Measurements from ENCODE around the gene KRT7.

Gene KRT7

DNA sequence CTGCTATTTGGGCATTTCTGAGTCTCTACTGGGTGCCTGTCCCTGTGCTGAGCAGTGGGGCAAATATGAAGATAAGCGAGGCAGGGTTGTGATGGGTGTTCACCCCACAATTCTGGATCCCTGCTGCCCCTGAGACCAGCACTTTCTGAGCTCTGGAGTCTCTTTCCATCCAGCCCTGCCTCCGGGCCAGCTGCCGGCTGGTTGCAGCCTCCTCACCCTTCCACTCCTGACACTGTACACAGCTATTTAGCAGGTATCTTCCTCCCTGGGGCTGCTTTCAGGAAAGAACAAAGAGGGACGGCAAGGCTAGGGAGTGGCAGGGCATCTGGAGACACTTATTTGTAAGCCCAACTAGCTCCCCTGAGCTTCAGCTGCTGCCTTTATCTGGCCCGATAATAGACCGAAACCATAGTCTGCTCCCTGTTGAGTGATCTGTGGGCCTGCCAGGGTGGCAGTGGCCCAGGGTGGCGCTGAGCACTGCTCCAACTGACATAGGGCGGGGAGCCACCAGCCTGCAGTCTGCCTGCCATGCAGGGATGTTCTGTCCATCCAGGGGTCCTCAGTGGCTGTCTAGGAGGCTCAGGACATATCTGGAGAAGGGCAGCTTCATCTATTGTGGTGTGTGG, 33.6 kb upstream of the KRT7 start:
- no peak for DNase-seq (ENCODE audit: low spot score)

DNA sequence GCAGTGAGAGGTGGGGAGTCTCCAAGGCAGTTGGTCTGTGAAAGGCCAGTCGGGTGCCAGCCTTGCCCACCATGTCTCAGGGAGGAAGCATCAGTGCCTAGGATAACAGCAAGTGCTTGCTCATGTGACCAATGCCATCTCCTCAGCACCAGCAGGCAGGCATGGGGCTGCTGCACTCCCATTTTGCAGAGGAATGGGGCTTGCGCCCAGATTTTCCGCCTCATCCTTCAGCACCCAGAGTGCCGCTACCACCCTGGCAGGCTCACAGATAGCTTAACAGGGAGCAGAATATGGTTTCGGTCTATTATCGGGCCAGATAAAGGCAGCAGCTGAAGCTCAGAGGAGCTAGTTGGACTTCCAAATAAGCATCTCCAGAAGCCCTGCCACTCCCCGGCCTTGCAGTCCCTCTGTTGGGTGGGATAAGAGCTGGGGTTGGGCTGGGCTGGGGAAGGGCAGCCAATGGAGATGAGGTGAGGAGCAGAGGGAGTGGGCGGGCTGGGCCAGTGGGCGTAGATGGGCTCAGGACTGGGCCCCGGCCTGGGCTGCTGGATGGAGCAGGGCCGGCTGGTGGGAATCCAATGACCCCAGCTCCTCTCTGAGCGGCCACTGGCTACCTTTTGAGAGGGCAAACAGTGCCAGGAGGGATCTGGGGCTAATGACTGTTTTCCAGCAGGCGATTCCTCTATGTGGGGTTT, 32.8 kb upstream of the KRT7 start:
- DNase-seq (ENCODE audit: low spot score), result no peak

GRCh38 chr12:52200781-52201450, 32.1 kb upstream of the KRT7 start:
- DNase-seq (ENCODE audit: low spot score), result no peak

GRCh38 chr12:52201451-52201839, 31.6 kb upstream of the KRT7 start:
- no peak for DNase-seq (ENCODE audit: low spot score)

GRCh38 chr12:52202361-52203078, 30.5 kb upstream of the KRT7 start:
- DNase-seq (ENCODE audit: low spot score), result no peak

DNA sequence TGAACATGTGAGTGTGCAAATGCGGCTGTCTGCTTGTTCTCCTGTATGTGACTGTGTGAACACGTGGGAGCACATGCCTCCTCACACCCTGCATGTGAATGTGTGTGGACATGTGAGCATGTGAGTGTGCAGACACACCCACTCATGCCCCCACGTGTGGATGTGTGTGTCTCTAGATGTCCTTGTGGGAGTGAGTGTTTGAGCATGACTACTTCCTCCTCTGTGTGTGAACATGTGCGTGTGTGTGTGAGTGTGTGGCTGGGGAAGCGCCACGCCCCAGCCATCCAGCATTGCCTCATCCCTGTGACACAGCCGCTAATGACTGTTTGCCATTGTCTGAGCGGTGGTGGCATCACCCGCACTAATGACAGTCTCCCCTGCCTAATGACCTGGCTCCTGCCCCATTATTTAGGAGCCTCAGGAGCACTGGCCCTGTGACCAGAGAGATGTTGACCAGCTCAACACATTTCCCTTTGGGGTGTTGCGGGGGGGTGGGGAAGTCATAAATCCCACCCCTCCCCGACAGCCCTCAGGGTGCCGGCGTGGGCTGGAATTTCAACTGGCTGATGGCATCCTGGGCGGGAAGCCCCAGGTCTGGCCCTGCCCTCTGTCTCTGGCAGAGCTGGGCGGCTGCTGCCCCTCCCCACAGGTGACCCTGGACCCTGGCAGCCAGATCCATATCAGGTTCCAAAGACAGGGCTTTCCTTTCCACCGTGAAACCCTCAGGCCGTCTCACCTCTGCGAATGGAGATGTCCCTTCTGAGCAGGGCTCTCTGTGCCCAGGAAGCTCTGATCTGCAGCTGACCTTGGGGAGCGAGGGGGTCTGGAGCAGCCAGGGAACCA, 29.7 kb upstream of the KRT7 start:
- peak; percentile 9 for DNase-seq (ENCODE audit: low spot score)

DNA sequence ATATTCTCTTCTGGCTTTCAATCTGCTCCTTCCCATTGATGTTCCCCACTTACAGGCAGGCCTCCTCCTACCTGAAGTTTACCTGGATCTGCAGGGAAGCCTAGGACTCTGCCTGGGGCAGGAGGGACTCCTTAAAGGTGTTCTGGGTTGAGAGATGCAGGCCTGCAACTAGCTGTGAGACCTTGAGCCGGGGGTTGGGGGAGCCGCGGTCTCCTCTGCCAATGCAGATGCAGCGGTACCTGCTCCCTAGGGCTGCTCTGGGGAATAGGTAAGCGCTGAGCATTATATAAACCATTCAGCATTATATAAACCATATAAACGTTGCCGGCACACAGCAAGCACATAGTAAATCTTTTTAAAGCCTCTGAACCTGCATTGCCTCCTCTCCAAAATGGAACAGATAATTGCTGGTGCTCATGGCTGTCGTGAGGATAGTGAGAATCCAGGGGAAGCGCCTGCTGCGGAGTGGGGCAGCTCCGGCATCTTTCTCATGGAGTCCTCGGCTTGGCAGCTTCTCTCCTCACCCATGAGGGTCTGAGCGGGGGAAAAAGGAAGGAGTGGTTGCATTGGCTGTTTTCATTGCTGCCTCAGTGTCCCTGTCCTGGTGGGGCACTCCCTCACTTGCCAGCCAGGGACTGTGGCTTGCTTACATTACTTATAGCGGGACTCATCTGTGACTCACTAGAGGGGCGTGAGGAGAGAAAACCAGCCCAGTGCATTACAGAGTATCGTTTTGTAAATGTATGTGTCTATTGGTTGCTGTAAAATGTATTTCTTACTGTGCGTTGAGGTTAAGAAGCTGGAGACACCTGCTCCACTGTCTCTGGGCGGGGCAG, 28.7 kb upstream of the KRT7 start:
- no peak for DNase-seq (ENCODE audit: low spot score)

DNA sequence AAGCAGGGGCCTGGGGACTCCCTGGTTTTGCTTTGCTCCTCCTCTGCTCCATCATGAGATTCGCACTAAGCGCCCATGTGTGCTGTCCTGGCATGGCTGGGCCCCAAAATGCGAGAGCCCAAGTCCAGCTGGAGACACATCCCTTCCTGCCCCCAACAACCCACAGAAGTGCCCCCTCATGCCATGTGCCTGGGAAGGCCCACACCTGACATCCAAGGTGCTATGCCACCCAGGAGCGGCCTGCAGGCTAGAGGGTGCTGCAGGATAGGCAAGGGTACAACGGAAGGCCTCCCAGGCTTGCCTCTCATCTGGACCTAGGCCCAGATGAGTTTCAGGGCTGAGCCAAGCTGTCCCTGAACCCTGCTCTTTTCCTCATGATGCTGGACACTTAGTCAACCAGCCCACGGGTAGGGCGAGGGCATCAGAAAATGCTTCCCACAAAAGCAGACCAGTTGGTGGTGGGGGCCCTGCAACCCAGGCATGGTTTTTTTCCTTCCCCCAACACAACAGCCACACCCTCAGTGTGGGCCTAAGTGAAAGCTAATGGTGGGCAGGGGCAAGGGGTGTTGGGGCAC, 28.0 kb upstream of the KRT7 start:
- DNase-seq (ENCODE audit: low spot score), result no peak

DNA sequence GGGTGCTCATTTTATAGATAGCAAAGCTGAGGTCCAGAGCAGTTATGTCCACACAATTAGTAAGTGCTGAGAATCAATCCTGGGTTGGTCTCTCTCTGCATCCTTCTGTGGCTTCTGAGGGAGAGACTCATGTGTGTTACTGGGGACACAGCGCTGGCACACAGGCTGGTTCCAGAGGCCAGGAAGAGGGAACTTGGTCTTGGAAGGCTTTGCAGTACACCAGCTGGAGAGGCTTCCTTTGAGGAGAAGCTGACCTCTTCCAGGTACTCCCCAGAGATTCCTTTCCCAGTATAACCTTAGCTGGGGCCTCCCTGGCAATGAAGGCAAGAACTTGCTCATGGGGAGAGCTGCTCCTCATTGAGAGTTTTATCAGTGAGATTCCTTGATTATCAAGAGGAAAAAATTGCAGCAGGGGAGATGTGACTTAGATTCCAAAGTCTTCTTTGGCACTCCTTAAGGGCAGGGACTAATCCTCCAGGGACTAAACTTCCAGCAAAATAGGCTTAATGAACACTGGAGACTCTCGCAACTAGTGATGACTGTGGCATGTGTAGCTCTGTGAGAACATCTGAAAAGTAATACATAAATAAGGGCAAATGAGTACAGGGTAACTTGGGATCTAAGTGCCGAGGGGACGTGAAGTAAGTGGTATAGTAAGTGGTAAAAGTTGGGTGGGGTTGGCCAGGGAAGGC, 27.3 kb upstream of the KRT7 start:
- DNase-seq (ENCODE audit: low spot score), result no peak

DNA sequence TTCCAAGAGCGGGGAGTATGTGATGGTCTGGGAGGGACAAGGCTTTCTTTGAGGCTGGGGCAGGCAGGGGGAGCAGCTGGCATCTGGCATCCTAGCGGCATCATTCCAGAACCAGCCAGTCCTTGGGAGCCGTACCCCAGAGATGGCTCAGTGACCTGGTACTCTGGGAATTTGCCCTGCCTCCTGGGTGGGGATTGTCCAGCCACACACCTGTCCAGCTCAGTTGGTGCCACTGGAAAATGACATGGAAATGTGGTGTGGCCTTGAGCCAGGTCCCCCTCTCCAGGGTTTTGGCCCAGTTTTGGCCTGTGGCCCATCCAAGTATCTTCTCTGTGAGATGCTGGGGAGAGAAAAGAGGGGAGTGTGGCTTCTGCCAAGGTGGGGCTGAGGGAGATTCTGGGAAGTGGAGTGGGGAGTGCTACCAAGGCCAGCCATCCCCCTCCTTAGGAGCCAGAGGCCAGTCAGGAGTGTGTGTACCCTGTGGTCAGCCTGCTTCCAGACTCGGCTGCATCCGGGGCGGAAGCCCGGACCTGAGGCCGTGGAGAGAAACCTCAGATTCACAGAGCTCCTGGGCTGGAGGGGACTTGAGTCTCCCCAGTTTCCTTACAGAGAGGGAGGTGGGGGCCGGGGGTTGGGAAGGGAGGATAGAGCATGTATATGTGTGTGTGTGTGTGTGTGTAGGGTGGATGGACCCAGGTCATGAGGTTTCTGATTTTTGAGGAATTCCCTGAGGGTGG, 26.6 kb upstream of the KRT7 start:
- DNase-seq (ENCODE audit: low spot score), result no peak

GRCh38 chr12:52207106-52207505, 25.9 kb upstream of the KRT7 start:
- no peak for DNase-seq (ENCODE audit: low spot score)

GRCh38 chr12:52207895-52208294, 25.1 kb upstream of the KRT7 start:
- no peak for DNase-seq (ENCODE audit: low spot score)

- no peak for DNase-seq (ENCODE audit: low spot score)
Observed at GRCh38 chr12:52208424-52209165, 24.4 kb upstream of the KRT7 start.

DNA sequence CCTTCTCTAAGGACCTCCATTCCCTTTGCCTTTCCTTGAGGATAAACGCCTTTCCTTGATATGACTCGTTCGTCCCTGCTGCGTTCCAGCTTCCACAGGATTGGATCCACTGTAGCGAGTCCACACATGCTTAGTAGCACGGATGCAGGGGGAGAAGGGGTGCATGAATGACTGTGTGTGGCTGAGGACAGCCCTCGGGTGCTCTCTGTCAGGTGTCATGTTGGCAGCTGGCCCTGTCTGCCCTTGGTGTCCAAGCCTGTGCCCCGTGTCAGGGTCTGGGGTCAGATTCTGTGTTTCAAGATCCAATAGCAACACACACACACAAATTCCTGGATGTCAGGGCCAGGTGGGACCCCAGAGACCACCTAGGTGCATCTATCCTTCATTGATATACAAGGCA, 23.7 kb upstream of the KRT7 start:
- DNase-seq (ENCODE audit: low spot score), result no peak

GRCh38 chr12:52210186-52210924, 22.7 kb upstream of the KRT7 start:
- no peak for DNase-seq (ENCODE audit: low spot score)

- DNase-seq (ENCODE audit: low spot score), result no peak
Observed at GRCh38 chr12:52210925-52211650, 22.0 kb upstream of the KRT7 start.
